H9 (cell line): Measurements from ENCODE around the gene PPARA. TPM values are rescaled to one million over a fixed set of nuclear protein-coding genes. Genes with fewer than 3 reads are reported as not detected.

Experiments
- DNase-seq: peaks from one replicate; pipeline ENCODE4 v3.0.0-alpha.2; 2017
- H2AFZ ChIP-seq: one replicate; pipeline ENCODE4 v1.6.1; 2013; ENCODE audit warnings: mild to moderate bottlenecking, low read length, control low read depth, moderate library complexity
- H2AK5ac ChIP-seq: 2 replicates; pipeline ENCODE4 v1.6.1; 2013; ENCODE audit warnings: low read length, control low read depth, mixed read lengths; ENCODE audit not compliant: insufficient read length
- H2BK120ac ChIP-seq: one replicate; pipeline ENCODE4 v1.6.1; 2013; ENCODE audit warnings: low read depth, mild to moderate bottlenecking, low read length, control low read depth, inconsistent platforms; ENCODE audit not compliant: poor library complexity, severe bottlenecking
- H2BK12ac ChIP-seq: 2 replicates; pipeline ENCODE4 v1.6.1; 2013; ENCODE audit warnings: low read length, control low read depth, mixed read lengths, low read depth; ENCODE audit not compliant: insufficient read length
- H2BK15ac ChIP-seq: 2 replicates; pipeline ENCODE4 v1.6.1; 2013; ENCODE audit warnings: low read depth, low read length, control low read depth
- H2BK20ac ChIP-seq: one replicate; pipeline ENCODE4 v1.6.1; 2013; ENCODE audit warnings: low read depth, mild to moderate bottlenecking, low read length, control low read depth, inconsistent platforms; ENCODE audit not compliant: poor library complexity, severe bottlenecking
- H2BK5ac ChIP-seq: 2 replicates; pipeline ENCODE4 v1.6.1; 2013; ENCODE audit warnings: low read length, control low read depth, mixed read lengths; ENCODE audit not compliant: insufficient read length
- H3K14ac ChIP-seq: 2 replicates; pipeline ENCODE4 v1.6.1; 2013; ENCODE audit warnings: low read length, control low read depth; ENCODE audit not compliant: insufficient read depth
- H3K18ac ChIP-seq: 2 replicates; pipeline ENCODE4 v1.6.1; 2013; ENCODE audit warnings: low read depth, mild to moderate bottlenecking, mixed read lengths, low read length, control low read depth; ENCODE audit not compliant: insufficient read length
- H3K23ac ChIP-seq: 2 replicates; pipeline ENCODE4 v1.6.1; 2013; ENCODE audit warnings: low read length, control low read depth, mixed read lengths, low read depth; ENCODE audit not compliant: insufficient read length
- H3K23me2 ChIP-seq: 2 replicates; pipeline ENCODE4 v1.6.1; 2013; ENCODE audit warnings: low read depth, mild to moderate bottlenecking, mixed read lengths, low read length, control low read depth; ENCODE audit not compliant: insufficient read length, poor library complexity, severe bottlenecking
- H3K27ac ChIP-seq: 2 replicates; pipeline ENCODE4 v1.5.1; 2013; ENCODE audit warnings: low read length, control low read depth, mixed read lengths, low read depth; ENCODE audit not compliant: insufficient read length
- H3K27me3 ChIP-seq: 2 replicates; pipeline ENCODE4 v1.6.1; 2013; ENCODE audit warnings: low read length, control low read depth, inconsistent platforms; ENCODE audit not compliant: insufficient read depth
- H3K4ac ChIP-seq: 2 replicates; pipeline ENCODE4 v1.6.1; 2013; ENCODE audit warnings: low read depth, mild to moderate bottlenecking, control low read depth, inconsistent platforms, low read length, moderate library complexity
- H3K4me1 ChIP-seq: 2 replicates; pipeline ENCODE4 v1.6.1; 2013; ENCODE audit warnings: low read length, control low read depth, inconsistent platforms; ENCODE audit not compliant: insufficient read depth
- H3K4me2 ChIP-seq: 2 replicates; pipeline ENCODE4 v1.6.1; 2013; ENCODE audit warnings: low read length, control low read depth, mixed read lengths; ENCODE audit not compliant: insufficient read length, insufficient read depth
- H3K56ac ChIP-seq: 2 replicates; pipeline ENCODE4 v1.6.1; 2013; ENCODE audit warnings: low read depth, mild to moderate bottlenecking, mixed read lengths, low read length, control low read depth; ENCODE audit not compliant: insufficient read length
- H3K79me1 ChIP-seq: 2 replicates; pipeline ENCODE4 v1.6.1; 2013; ENCODE audit warnings: low read depth, mild to moderate bottlenecking, moderate library complexity, low read length, control low read depth, inconsistent platforms; ENCODE audit not compliant: insufficient read depth, poor library complexity, severe bottlenecking
- H3K79me2 ChIP-seq: 2 replicates; pipeline ENCODE4 v1.6.1; 2013; ENCODE audit warnings: low read length, control low read depth, inconsistent platforms; ENCODE audit not compliant: insufficient read depth
- H3K9ac ChIP-seq: 2 replicates; pipeline ENCODE4 v1.6.1; 2013; ENCODE audit warnings: low read length, control low read depth, mixed read lengths; ENCODE audit not compliant: insufficient read length; ENCODE audit errors: extremely low read depth
- H3K9me3 ChIP-seq: one replicate; pipeline ENCODE4 v1.6.1; 2013; ENCODE audit warnings: low read depth, low read length, inconsistent platforms; ENCODE audit not compliant: control insufficient read depth
- H3T11ph ChIP-seq: one replicate; pipeline ENCODE4 v1.6.1; 2013; ENCODE audit warnings: mild to moderate bottlenecking, low read length, control low read depth, inconsistent platforms
- H4K20me1 ChIP-seq: one replicate; pipeline ENCODE4 v1.6.1; 2013; ENCODE audit not compliant: control insufficient read depth, insufficient read length, insufficient read depth
- H4K5ac ChIP-seq: 2 replicates; pipeline ENCODE4 v1.6.1; 2013; ENCODE audit warnings: low read depth, mild to moderate bottlenecking, mixed read lengths, low read length, control low read depth; ENCODE audit not compliant: insufficient read length
- H4K8ac ChIP-seq: replicated peaks from 2 replicates; pipeline ENCODE4 v1.6.1; 2013; ENCODE audit warnings: low read length, control low read depth, mixed read lengths, low read depth; ENCODE audit not compliant: insufficient read length
- H4K91ac ChIP-seq: 2 replicates; pipeline ENCODE4 v1.6.1; 2013; ENCODE audit warnings: low read depth, mild to moderate bottlenecking, moderate library complexity, mixed read lengths, low read length, control low read depth; ENCODE audit not compliant: insufficient read length
- H3K27ac Mint-ChIP-seq, 3 experiments: 2 replicates in 2 of 3; 3 replicates in 1 of 3; pipeline ENCODE4 v1.8.0; 2020 to 2021; ENCODE audit warnings: mixed read lengths in 3 of 3, mild to moderate bottlenecking in 1 of 3, moderate library complexity in 1 of 3
- H3K27me3 Mint-ChIP-seq: 2 replicates; pipeline ENCODE4 v1.8.0; 2021; ENCODE audit warnings: low read depth, mild to moderate bottlenecking, moderate library complexity, mixed read lengths
- H3K36me3 Mint-ChIP-seq, 3 experiments: 2 replicates in 2 of 3; 3 replicates in 1 of 3; pipeline ENCODE4 v1.8.0; 2020 to 2021; ENCODE audit warnings: low read depth in 3 of 3, mixed read lengths in 3 of 3; ENCODE audit not compliant: insufficient read depth in 1 of 3
- H3K4me1 Mint-ChIP-seq, 2 experiments: 2 replicates each; pipeline ENCODE4 v1.8.0; 2020; ENCODE audit warnings: mixed read lengths in 2 of 2
- H3K4me3 Mint-ChIP-seq, 2 experiments: 2 replicates in 1 of 2; 3 replicates in 1 of 2; pipeline ENCODE4 v1.8.0; 2020 to 2021; ENCODE audit warnings: mild to moderate bottlenecking in 2 of 2, mixed read lengths in 2 of 2, moderate library complexity in 1 of 2
- H3K9me3 Mint-ChIP-seq, 2 experiments: 2 replicates in 1 of 2; 3 replicates in 1 of 2; pipeline ENCODE4 v1.8.0; 2020; ENCODE audit warnings: mild to moderate bottlenecking in 2 of 2, mixed read lengths in 2 of 2, moderate library complexity in 1 of 2
- CTCF ChIP-seq: fragments of 200-600 bp; sonication (generic); conservative IDR thresholded peaks from 3 replicates; pipeline ENCODE4 v1.8.0; 2021; ENCODE audit warnings: antibody characterized with exemption, mild to moderate bottlenecking
- WGBS: extraction: QIAGEN DNeasy Blood & Tissue Kit; methylation state at CpG from one replicate; pipeline ENCODE4 v1.1.7; 2013; ENCODE audit warnings: missing lambda C conversion rate, low lambda C conversion rate, mixed read lengths; ENCODE audit not compliant: insufficient read length; ENCODE audit errors: extremely low coverage; 5-methylcytosine and 5-hydroxymethylcytosine counted together
- total RNA-seq: library from RNA; stranded (reverse); gene quantifications from 2 replicates; pipeline ENCODE4 v1.2.1, GENCODE V29; 2021

Gene PPARA
- total RNA-seq, 1 experiment from 2014 or later: 7.3 TPM

- H3K27ac Mint-ChIP-seq: 0 out of 7 replicates have a peak overlapping the region, but pooled peaks of 1 of the 3 experiments have one; percentile 58
- H3K36me3 Mint-ChIP-seq: no peaks in the 10 kb centered on the region; a peak in 1 of 7 replicates
- H3K9me3 Mint-ChIP-seq: no peaks in the 10 kb centered on the region
- no peak overlapping the region for H3K4me3 Mint-ChIP-seq
- Histone ChIP-seq H4K20me1 (no peaks in the 10 kb centered on the region), H2BK12ac (no peak overlapping the region), H2AFZ (no peak overlapping the region), H3K79me1 (no peaks in the 10 kb centered on the region), H2AK5ac (no peak overlapping the region), H2BK5ac (no peak overlapping the region), H3K27ac (no peak overlapping the region), H3K23ac (no peak overlapping the region), H3K4me2 (no peak overlapping the region), H4K8ac (no peak overlapping the region), H3K9me3 (no peaks in the 10 kb centered on the region), H3K18ac (no peak overlapping the region), H3K14ac (no peak overlapping the region; the same call in 1 of the 2 replicates), H3K9ac (no peak overlapping the region), H2BK15ac (no peak overlapping the region), H2BK20ac (no peak overlapping the region), H4K5ac (no peak overlapping the region), H3T11ph (no peak overlapping the region), H3K56ac (no peak overlapping the region), H3K4me1 (no peaks in the 10 kb centered on the region), H3K79me2 (no peaks in the 10 kb centered on the region), H3K4ac (no peak overlapping the region), H2BK120ac (no peak overlapping the region), H3K27me3 (no peaks in the 10 kb centered on the region), H3K23me2 (no peaks in the 10 kb centered on the region), H4K91ac (no peak overlapping the region)
- H3K27me3 Mint-ChIP-seq: no peaks in the 10 kb centered on the region
- WGBS: no CpG with 5 or more reads among the region's 22 CpGs
- DNase-seq: no peak
- H3K4me1 Mint-ChIP-seq: peaks cover 5 to 17% of the 10 kb centered on the region in 2 experiments; a peak in 3 of 4 replicates
- no peak for TF ChIP-seq CTCF
Measured at GRCh38 chr22:46107753-46108563, 42.4 kb upstream of the PPARA start.
